Measurements from ENCODE around the gene PTPRT.

PTPRT gene

DNA sequence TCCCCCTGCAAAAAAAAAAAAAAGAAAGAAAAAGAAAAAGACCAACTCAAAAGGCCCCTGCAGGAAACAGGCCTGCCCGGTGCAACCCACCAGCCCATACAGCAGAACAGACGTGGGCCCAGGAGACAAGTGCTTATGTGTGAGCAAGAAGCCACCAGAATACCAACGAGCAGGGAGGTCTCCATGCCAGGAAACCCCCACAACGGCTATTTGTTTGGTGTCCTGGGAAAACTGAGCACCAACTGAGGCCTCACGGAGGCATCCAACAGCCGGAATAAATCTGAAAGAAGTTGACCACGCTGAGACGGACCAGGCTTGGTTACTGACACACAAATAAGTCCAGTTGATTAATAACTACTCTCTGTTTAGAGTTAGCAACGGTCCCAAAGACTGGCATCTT is 29.7 kb downstream of the PTPRT start:
- TF ChIP-seq, protein P1, sequence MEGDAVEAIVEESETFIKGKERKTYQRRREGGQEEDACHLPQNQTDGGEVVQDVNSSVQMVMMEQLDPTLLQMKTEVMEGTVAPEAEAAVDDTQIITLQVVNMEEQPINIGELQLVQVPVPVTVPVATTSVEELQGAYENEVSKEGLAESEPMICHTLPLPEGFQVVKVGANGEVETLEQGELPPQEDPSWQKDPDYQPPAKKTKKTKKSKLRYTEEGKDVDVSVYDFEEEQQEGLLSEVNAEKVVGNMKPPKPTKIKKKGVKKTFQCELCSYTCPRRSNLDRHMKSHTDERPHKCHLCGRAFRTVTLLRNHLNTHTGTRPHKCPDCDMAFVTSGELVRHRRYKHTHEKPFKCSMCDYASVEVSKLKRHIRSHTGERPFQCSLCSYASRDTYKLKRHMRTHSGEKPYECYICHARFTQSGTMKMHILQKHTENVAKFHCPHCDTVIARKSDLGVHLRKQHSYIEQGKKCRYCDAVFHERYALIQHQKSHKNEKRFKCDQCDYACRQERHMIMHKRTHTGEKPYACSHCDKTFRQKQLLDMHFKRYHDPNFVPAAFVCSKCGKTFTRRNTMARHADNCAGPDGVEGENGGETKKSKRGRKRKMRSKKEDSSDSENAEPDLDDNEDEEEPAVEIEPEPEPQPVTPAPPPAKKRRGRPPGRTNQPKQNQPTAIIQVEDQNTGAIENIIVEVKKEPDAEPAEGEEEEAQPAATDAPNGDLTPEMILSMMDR (IDR thresholded peaks at IDR 0.05; ENCODE audit: borderline replicate concordance, insufficient read depth, low read depth, low read length), result no peak
- H3K4me3 ChIP-seq (ENCODE audit: low read depth, low read length), result no peak overlapping the region

DNA sequence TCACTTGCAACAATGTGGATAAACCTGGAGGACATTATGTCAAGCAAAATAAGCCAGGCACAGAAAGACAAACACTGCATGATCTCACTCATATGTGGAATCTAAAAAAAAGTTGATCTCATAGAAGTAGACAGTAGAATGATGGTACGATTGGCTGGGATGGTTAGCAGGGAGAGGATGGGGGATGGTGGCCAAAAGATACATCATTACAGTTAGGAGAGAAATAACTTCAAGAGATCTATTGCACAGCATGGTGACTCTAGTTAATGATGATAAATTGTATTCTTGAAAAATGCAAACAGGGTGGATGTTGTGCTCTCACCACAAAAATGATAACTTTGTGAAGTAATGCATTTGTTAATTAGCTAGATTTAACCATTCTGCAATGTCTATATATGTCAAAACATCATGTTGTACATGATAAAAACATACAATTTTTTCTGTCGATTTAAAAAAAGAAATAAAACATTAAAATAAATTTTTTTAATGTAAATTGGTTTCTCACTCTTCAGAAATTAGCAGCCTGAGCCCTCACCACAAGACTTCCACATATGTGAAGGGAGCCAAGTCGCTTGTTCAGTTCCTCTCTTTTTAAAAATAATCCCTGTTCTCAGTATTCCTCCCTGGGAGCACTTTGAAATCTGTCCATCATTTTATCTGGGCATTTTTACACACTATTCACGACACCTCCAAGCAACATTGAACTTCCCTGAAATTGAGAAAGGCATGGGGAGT is 34.2 kb downstream of the PTPRT start:
- TF ChIP-seq, protein P1 (IDR thresholded peaks at IDR 0.05; ENCODE audit: borderline replicate concordance, insufficient read depth, low read depth, low read length), result no peak

DNA sequence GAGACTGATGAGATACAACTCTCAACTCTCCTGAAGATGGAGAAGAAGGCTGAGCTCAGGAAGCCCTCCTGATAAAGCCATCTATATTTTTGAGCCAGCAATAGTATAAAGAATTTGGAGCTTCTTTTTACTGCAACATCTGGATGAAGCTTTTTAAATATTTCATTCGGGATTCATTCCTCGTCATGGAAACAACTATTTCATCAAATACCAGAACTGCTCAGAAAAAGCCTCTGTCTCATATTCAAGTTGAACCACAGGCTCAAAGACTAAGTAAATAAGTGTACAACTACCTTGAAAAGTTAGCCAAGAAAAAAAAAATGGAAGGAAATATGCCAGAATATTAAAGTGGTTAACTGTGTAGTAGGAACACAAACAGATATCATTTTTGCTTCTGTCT is 37.8 kb downstream of the PTPRT start:
- TF ChIP-seq, protein P1 (IDR thresholded peaks at IDR 0.05; ENCODE audit: borderline replicate concordance, insufficient read depth, low read depth, low read length), result no peak
- H3K4me3 ChIP-seq (ENCODE audit: low read depth, low read length), result no peak overlapping the region

More for the DNA sequence above, 34.2 kb downstream of the PTPRT start:
- H3K4me3 ChIP-seq (ENCODE audit: low read depth, low read length), result no peak overlapping the region

- no peak overlapping the region for H3K4me3 ChIP-seq (ENCODE audit: low read depth, low read length)
- TF ChIP-seq, protein P1 (IDR thresholded peaks at IDR 0.05; ENCODE audit: borderline replicate concordance, insufficient read depth, low read depth, low read length), result no peak
Observed at GRCh38 chr20:43151256-43151655, 38.5 kb downstream of the PTPRT start.

DNA sequence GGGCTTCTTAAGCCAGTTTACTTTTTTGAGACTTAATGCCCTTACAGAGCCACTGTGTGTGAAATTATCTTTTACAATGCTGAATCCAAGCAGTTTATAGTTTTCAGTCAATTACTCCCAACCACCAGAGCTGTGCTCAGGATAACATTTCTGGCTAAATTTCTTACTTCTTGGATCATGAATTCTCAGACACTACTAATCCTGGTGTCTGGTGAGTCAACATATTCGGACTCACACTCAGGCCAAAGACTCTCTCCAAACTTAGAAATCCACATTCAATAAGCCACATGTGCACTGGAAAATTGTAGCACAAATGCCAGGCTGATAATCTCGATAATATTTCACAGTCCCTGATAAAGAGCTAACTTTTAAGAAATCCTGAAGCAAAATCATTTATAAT is 49.0 kb downstream of the PTPRT start:
- TF ChIP-seq, protein P1 (IDR thresholded peaks at IDR 0.05; ENCODE audit: borderline replicate concordance, insufficient read depth, low read depth, low read length), result no peak
- H3K4me3 ChIP-seq (ENCODE audit: low read depth, low read length), result no peak overlapping the region

DNA sequence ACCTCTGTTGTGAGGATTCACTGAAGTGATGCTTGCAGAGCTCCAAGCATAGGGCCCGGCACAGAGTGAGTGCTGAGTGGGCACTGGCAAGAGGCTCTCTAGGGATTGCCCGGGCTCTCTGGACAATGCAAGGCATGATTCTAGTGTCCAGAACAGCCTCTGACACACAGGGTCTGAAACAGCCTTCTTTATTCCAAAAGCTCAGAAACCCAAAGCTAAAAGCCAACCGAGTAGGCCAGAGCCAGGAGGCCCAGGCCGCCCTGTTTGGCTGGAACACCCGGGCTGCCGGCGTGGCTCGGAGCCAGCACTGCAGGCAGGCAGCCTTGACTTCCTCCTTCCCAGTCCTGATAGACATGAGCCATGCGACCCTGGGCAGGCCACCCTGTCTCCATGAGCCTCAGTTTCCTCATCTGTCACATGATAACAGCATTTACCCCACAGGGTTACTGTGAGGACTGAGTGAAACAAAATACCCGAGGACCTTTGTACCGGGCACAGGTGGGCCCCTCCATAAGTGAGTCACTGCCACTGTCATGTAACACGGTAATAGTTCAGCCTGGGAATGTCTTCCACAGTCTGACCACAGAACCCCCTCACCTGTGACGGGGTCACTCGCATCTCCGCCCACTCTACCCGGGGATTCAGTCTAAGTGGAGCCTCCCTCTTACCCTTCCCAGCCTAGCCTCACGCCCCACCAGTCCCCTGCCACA is 51.5 kb downstream of the PTPRT start:
- TF ChIP-seq, protein P1 (IDR thresholded peaks at IDR 0.05; ENCODE audit: borderline replicate concordance, insufficient read depth, low read depth, low read length), result no peak
- H3K4me3 ChIP-seq (ENCODE audit: low read depth, low read length), result no peak overlapping the region

DNA sequence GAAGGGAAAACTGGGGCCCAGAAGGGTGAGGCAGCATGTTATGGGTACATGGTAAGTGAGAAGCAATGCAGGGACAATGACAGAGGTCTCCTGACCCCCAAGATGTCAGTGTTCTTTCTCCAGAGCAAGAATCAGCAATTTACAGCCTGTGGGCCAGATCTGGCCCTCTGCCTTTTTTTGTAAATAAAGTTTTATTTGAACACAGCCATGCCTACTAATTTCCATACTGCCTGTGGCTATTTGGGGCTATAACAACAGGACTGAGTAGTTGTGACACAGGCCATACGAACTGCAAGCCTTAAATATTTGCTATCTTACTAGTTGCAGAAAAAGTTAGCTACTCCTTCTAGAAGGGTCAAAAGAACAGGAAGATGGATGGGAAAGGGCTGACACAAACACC is 52.5 kb downstream of the PTPRT start:
- no peak overlapping the region for H3K4me3 ChIP-seq (ENCODE audit: low read depth, low read length)
- TF ChIP-seq, protein P1 (IDR thresholded peaks at IDR 0.05; ENCODE audit: borderline replicate concordance, insufficient read depth, low read depth, low read length), result no peak

All from GM12875 (cell line).